Fibroblast of lung (primary cell): ENCODE results near the gene LRP10. TPM values are rescaled to one million over a fixed set of nuclear protein-coding genes. Genes with fewer than 3 reads are reported as not detected.

Experiments
- DNase-seq, 2 donors: peaks; one replicate each; pipeline versions ENCODE4 v3.0.0 to v3.0.0-alpha.2; 2010; ENCODE audit warnings: low read depth in 2 of 2
- H2AFZ ChIP-seq: 2 replicates; pipeline ENCODE4 v1.5.1; 2012; ENCODE audit warnings: low read length, control low read depth, inconsistent platforms
- H3K27ac ChIP-seq: 2 replicates; pipeline ENCODE4 v1.5.1; 2011; ENCODE audit warnings: low read length, control low read depth; ENCODE audit not compliant: insufficient read depth
- H3K27me3 ChIP-seq: 2 replicates; pipeline ENCODE4 v1.5.1; 2011; ENCODE audit warnings: mild to moderate bottlenecking, low read length; ENCODE audit not compliant: control insufficient read depth, insufficient read depth
- H3K36me3 ChIP-seq: 2 replicates; pipeline ENCODE4 v1.5.1; 2011; ENCODE audit warnings: low read length; ENCODE audit not compliant: control insufficient read depth, insufficient read depth
- H3K4me1 ChIP-seq: 2 replicates; pipeline ENCODE4 v1.5.1; 2011; ENCODE audit warnings: low read length; ENCODE audit not compliant: control insufficient read depth, insufficient read depth; ENCODE audit errors: extremely low read depth
- H3K4me2 ChIP-seq: 2 replicates; pipeline ENCODE4 v1.5.1; 2011; ENCODE audit warnings: low read length, control low read depth; ENCODE audit not compliant: insufficient read depth; ENCODE audit errors: extremely low read depth
- H3K4me3 ChIP-seq, 4 experiments: fragments of 200-600 bp in 1 of 4; sonication (generic) in 1 of 4; replicated peaks in 1 of 4; 2 replicates each; pipeline ENCODE4 v1.5.1; 2011 to 2016; ENCODE audit warnings: low read length in 4 of 4, low read depth in 3 of 4, mild to moderate bottlenecking in 3 of 4, control low read depth in 2 of 4, inconsistent platforms in 1 of 4, mixed read lengths in 1 of 4; ENCODE audit not compliant: insufficient read depth in 1 of 4; ENCODE audit errors: control extremely low read depth in 1 of 4
- H3K79me2 ChIP-seq: 2 replicates; pipeline ENCODE4 v1.5.1; 2012; ENCODE audit warnings: mild to moderate bottlenecking, low read length, inconsistent platforms; ENCODE audit not compliant: control insufficient read depth, insufficient read depth
- H3K9ac ChIP-seq: 2 replicates; pipeline ENCODE4 v1.5.1; 2011; ENCODE audit warnings: mild to moderate bottlenecking, low read length, control low read depth; ENCODE audit not compliant: insufficient read depth
- H3K9me3 ChIP-seq: 2 replicates; pipeline ENCODE4 v1.5.1; 2012; ENCODE audit warnings: low read depth, low read length; ENCODE audit not compliant: control insufficient read depth, insufficient read depth
- H4K20me1 ChIP-seq: 2 replicates; pipeline ENCODE4 v1.5.1; 2011; ENCODE audit warnings: low read length; ENCODE audit not compliant: control insufficient read depth, insufficient read depth; ENCODE audit errors: extremely low read depth
- EZH2 ChIP-seq: IDR thresholded peaks from 2 replicates; pipeline ENCODE4 v1.5.1; 2012; ENCODE audit warnings: low read length, control low read depth, mild to moderate bottlenecking; ENCODE audit errors: missing control alignments
- polyA plus RNA-seq, 2 donors: library from polyadenylated mRNA; depleted of rRNA in 1 of 2; stranded (reverse) in 1 of 2; unstranded in 1 of 2; fragments of >200 nt; gene quantifications; 2 replicates each; pipeline ENCODE4 v1.2.1, GENCODE V29; 2011 to 2012; ENCODE audit warnings: missing spikeins in 1 of 2
- total RNA-seq: library from RNA; depleted of rRNA; stranded (reverse); fragments of >200 nt; gene quantifications from 2 replicates; pipeline ENCODE4 v1.2.1, GENCODE V29; 2014
- TF ChIP-seq, protein P1 (sequence below), 2 donors: IDR thresholded peaks in 1 of 2; conservative IDR thresholded peaks in 1 of 2; 1 replicate in 1 of 2; 2 replicates in 1 of 2; pipeline ENCODE4 v1.5.1; 2011 to 2012; ENCODE audit warnings: low read length in 2 of 2, control low read depth in 1 of 2, inconsistent platforms in 1 of 2, low read depth in 1 of 2, mild to moderate bottlenecking in 1 of 2

The LRP10 gene
- total and polyA plus RNA-seq, 2 donors (not counting 1 experiment from before 2014, with no cell fraction given): 95.5 to 130 TPM

DNA sequence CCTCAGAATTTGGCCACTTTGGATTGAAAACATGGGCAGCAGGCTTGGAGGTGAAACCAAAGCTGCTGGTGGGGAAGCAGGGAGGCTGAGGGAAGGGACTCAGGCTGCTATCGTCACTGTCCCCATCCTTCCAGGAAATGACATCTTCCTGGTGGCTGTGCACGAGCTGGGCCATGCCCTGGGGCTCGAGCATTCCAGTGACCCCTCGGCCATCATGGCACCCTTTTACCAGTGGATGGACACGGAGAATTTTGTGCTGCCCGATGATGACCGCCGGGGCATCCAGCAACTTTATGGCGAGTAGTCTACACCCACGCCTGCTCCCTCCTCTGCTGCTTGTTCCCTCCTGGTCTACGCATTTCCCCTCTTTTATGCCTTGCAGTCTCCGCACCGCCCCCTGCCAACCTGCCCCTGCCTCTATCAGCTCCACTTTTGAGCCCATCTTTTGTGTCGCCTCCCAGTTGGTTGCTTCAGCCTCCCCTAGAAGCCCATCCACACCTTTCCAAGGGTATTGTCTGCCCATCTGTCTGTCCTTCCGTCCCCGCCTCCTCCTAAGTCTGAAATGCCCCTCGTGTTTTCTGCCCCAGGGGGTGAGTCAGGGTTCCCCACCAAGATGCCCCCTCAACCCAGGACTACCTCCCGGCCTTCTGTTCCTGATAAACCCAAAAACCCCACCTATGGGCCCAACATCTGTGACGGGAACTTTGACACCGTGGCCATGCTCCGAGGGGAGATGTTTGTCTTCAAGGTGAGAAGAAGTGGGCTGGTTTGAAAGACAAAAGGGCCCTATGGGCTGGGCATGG is 28.2 kb upstream of the LRP10 start:
- H3K4me1 ChIP-seq: peaks cover 43% of the 10 kb centered on the region
- peak overlapping the region; percentile 63 for H3K27ac ChIP-seq
- H3K4me3 ChIP-seq: no peak overlapping the region
- no peaks in the 10 kb centered on the region for H4K20me1 ChIP-seq
- no peaks in the 10 kb centered on the region for H3K9me3 ChIP-seq
- H3K36me3 ChIP-seq: peaks cover 62% of the 10 kb centered on the region
- no peak overlapping the region for H3K4me2 ChIP-seq
- no peaks in the 10 kb centered on the region for H3K27me3 ChIP-seq
- no peak for TF ChIP-seq EZH2
- TF ChIP-seq, protein P1, sequence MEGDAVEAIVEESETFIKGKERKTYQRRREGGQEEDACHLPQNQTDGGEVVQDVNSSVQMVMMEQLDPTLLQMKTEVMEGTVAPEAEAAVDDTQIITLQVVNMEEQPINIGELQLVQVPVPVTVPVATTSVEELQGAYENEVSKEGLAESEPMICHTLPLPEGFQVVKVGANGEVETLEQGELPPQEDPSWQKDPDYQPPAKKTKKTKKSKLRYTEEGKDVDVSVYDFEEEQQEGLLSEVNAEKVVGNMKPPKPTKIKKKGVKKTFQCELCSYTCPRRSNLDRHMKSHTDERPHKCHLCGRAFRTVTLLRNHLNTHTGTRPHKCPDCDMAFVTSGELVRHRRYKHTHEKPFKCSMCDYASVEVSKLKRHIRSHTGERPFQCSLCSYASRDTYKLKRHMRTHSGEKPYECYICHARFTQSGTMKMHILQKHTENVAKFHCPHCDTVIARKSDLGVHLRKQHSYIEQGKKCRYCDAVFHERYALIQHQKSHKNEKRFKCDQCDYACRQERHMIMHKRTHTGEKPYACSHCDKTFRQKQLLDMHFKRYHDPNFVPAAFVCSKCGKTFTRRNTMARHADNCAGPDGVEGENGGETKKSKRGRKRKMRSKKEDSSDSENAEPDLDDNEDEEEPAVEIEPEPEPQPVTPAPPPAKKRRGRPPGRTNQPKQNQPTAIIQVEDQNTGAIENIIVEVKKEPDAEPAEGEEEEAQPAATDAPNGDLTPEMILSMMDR (conservative IDR thresholded peaks at IDR 0.05 in 1 of 2, IDR thresholded peaks at IDR 0.05 in 1 of 2; ENCODE audit: low read depth in 1 of 2, low read length in 2 of 2): no peak
- H3K9ac ChIP-seq: no peak overlapping the region
- no peak for DNase-seq
- peaks cover 77% of the 10 kb centered on the region for H3K79me2 ChIP-seq
- no peak overlapping the region for H2AFZ ChIP-seq

DNA sequence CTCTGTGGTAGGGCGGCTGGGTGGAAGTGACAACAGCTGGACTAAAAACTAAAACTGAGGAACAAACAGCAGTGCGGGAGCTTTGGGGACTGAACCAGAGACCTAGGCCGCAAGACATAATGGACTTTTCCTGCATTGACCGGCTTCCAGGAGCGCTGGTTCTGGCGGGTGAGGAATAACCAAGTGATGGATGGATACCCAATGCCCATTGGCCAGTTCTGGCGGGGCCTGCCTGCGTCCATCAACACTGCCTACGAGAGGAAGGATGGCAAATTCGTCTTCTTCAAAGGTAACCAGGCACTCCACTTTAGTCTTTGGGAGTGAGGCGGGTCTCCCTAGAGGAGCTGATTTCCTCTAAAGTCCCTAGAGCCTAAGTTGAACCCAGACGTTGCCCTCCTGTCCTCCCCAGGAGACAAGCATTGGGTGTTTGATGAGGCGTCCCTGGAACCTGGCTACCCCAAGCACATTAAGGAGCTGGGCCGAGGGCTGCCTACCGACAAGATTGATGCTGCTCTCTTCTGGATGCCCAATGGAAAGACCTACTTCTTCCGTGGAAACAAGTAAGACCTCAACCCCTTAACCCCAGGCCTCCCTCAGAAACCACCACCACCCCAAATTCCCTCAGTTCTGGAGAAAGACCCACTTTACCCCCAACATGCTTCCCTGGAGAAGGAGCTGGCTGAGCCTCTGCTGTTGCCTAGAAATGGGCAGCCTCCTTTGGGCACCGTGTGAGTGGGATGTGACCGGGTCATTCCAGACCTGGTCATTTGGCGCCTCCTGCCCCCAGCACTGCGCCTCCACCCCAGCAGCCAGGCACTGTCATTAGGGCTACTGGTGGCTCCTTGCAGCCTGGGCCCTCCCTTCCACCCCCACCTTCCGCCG is 27.1 kb upstream of the LRP10 start:
- peak overlapping the region; percentile 97 for H3K27ac ChIP-seq
- no peak for TF ChIP-seq EZH2
- TF ChIP-seq, protein P1 (conservative IDR thresholded peaks at IDR 0.05 in 1 of 2, IDR thresholded peaks at IDR 0.05 in 1 of 2; ENCODE audit: low read depth in 1 of 2, low read length in 2 of 2): no peak
- no peaks in the 10 kb centered on the region for H3K27me3 ChIP-seq
- H3K9ac ChIP-seq: no peak overlapping the region
- no peak overlapping the region for H3K4me2 ChIP-seq
- H3K4me1 ChIP-seq: peaks cover 49% of the 10 kb centered on the region
- H4K20me1 ChIP-seq: no peaks in the 10 kb centered on the region
- no peak overlapping the region for H3K4me3 ChIP-seq
- H3K79me2 ChIP-seq: peaks cover 66% of the 10 kb centered on the region
- DNase-seq: no peak
- H2AFZ ChIP-seq: no peak overlapping the region
- H3K36me3 ChIP-seq: peaks cover 61% of the 10 kb centered on the region
- H3K9me3 ChIP-seq: no peaks in the 10 kb centered on the region

GRCh38 chr14:22845103-22845394 is 26.5 kb upstream of the LRP10 start:
- H3K9ac ChIP-seq: peak overlapping the region; percentile 23
- H3K79me2 ChIP-seq: peaks cover 60% of the 10 kb centered on the region
- H3K27me3 ChIP-seq: no peaks in the 10 kb centered on the region
- no peaks in the 10 kb centered on the region for H3K9me3 ChIP-seq
- H3K4me2 ChIP-seq: no peak overlapping the region
- H3K36me3 ChIP-seq: peaks cover 58% of the 10 kb centered on the region
- TF ChIP-seq EZH2: no peak
- TF ChIP-seq, protein P1 (conservative IDR thresholded peaks at IDR 0.05 in 1 of 2, IDR thresholded peaks at IDR 0.05 in 1 of 2; ENCODE audit: low read depth in 1 of 2, low read length in 2 of 2): no peak
- H4K20me1 ChIP-seq: no peaks in the 10 kb centered on the region
- no peak for DNase-seq
- peak overlapping the region; percentile 97 for H3K27ac ChIP-seq
- H2AFZ ChIP-seq: no peak overlapping the region
- H3K4me3 ChIP-seq: no peak overlapping the region
- peaks cover 52% of the 10 kb centered on the region for H3K4me1 ChIP-seq
